ENCODE data around the gene RPL26.
"Not testable (repeated sequence)": the region's sequence is repeated elsewhere in the genome, so short reads cannot be mapped to it uniquely, and the experiment has no call there.

Gene RPL26

DNA sequence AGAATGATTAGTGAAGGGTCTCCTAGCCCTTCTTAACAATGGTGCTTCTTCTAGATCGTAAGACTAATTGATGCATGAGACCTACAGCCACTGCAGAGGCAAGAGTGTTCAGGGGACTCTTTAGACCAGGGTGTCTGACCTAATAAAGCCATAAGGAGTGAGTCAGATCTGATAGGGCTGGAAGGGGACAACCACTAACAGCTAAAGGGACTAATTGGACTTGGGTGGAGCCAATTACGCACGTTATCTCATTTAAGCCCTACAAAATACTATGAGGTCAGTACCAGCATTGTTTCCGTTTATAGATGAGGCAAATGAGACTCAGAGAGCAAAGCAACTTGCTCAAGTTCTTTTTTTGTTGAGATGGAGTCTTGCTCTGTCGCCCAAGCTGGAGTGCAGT, 29.1 kb upstream of the RPL26 start:
- H3K27me3 ChIP-seq (ENCODE audit: control insufficient read depth in 1 of 2, insufficient read depth in 2 of 2, low read length in 2 of 2), result no peaks in the 10 kb centered on the region
- H3K4me1 ChIP-seq (ENCODE audit: insufficient read depth, low read length), result peaks cover 5% of the 10 kb centered on the region
- no peak overlapping the region for H3K9ac ChIP-seq (ENCODE audit: low read length)
- no peaks in the 10 kb centered on the region for H3K9me3 ChIP-seq (ENCODE audit: low read length)
- H3K27ac ChIP-seq (ENCODE audit: low read depth, low read length), result no peak overlapping the region
- H3K4me3 ChIP-seq (ENCODE audit: low read depth in 1 of 2, low read length in 2 of 2), result no peak overlapping the region
- H3K36me3 ChIP-seq (ENCODE audit: insufficient read depth, low read length), result no peaks in the 10 kb centered on the region

DNA sequence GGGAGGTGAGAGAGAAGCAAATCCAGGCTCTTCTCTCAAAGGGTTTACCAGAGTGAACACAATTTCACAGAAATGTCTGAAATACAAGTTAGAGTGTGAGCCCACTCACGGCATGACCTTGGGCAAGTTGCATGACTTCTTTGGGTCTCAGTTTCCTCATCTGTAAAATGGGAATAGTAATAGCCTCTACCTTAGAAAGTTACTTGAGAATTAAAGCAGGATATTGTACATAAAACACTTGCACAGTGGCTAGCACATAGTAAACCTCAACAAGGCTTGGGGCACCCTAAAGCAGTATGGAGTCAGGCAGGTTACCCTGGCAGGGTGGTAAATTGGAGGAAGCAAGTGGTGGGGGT, 27.9 kb upstream of the RPL26 start:
- no peaks in the 10 kb centered on the region for H3K9me3 ChIP-seq (ENCODE audit: low read length)
- H3K27me3 ChIP-seq (ENCODE audit: control insufficient read depth in 1 of 2, insufficient read depth in 2 of 2, low read length in 2 of 2), result no peaks in the 10 kb centered on the region
- H3K9ac ChIP-seq (ENCODE audit: low read length), result no peak overlapping the region
- no peak overlapping the region for H3K4me3 ChIP-seq (ENCODE audit: low read depth in 1 of 2, low read length in 2 of 2)
- H3K36me3 ChIP-seq (ENCODE audit: insufficient read depth, low read length), result no peaks in the 10 kb centered on the region
- H3K4me1 ChIP-seq (ENCODE audit: insufficient read depth, low read length), result peaks cover 5% of the 10 kb centered on the region
- H3K27ac ChIP-seq (ENCODE audit: low read depth, low read length), result no peak overlapping the region

DNA sequence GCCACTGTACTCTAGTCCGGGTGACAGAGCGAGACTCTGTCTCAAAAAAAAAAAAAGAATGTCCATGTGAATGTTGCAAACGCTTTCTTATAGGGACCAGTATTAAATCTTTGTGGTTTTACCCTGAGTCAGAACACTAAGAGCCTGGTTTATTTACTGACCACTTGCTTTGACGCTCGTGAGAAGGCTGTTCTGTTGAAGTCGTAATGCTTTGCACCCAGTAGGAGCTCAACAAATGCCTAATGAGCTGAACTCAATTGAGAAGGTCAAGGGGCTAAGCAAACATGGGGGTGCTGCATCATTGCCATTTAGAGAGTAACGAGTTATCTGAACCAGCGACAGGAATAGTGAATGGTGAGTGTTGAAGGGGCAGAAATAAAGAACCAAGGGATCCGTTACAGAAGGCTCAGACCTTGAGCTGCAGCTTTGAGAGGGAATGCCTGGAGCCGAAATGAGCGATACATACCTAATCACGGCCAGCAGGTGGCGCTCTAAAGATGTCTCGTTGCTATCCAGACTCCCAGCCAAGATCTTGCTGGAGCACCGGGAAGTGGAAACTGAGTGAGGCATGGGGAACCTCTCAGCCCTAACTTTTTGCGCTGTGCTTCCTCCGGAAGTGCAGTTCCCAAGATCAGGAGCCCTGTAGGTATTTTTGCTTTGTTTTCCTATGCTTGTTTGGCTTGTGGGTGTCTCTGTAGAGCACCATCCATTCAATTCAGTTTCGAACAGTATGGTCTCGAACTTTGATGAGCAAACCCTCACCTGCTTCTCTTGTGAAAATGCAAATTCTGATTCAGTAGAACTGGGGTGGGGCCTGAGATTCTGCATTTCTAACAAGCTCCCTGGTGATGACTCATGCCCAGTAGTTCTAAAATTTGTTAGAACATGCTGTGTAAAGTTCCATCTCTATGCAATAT, 27.2 kb upstream of the RPL26 start:
- Histone ChIP-seq H3K9ac (ENCODE audit: low read length) (no peak overlapping the region), H3K9me3 (ENCODE audit: low read length) (no peaks in the 10 kb centered on the region)

DNA sequence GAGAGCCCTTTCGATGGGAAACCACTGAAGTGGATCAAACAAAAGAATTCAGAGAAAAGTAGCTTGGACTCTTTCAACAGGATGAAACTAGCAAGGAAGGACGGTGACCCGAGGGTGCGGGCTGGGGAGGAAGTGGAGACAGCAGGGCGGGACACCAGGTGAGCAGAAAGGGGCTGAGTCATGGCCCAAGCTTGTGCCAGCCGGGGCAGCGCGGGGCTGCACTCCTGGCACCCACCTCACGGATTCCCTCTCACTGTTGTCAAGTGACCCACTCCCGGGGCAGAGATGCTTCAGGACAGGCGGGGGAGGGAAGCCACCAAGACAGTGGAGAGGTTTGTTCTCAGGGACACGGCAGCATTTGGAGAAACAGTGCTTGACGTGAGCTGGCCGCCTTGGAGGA, 25.4 kb upstream of the RPL26 start:
- H3K36me3 ChIP-seq (ENCODE audit: insufficient read depth, low read length), result no peaks in the 10 kb centered on the region
- no peak overlapping the region for H3K27ac ChIP-seq (ENCODE audit: low read depth, low read length)
- H3K27me3 ChIP-seq (ENCODE audit: control insufficient read depth in 1 of 2, insufficient read depth in 2 of 2, low read length in 2 of 2), result no peaks in the 10 kb centered on the region
- no peaks in the 10 kb centered on the region for H3K9me3 ChIP-seq (ENCODE audit: low read length)
- peaks cover 5% of the 10 kb centered on the region for H3K4me1 ChIP-seq (ENCODE audit: insufficient read depth, low read length)
- no peak overlapping the region for H3K4me3 ChIP-seq (ENCODE audit: low read depth in 1 of 2, low read length in 2 of 2)
- H3K9ac ChIP-seq (ENCODE audit: low read length), result no peak overlapping the region

More for the DNA sequence above, 27.2 kb upstream of the RPL26 start:
- no peak overlapping the region for H3K27ac ChIP-seq (ENCODE audit: low read depth, low read length)
- peaks cover 5% of the 10 kb centered on the region for H3K4me1 ChIP-seq (ENCODE audit: insufficient read depth, low read length)
- H3K4me3 ChIP-seq (ENCODE audit: low read depth in 1 of 2, low read length in 2 of 2), result no peak overlapping the region
- no peaks in the 10 kb centered on the region for H3K27me3 ChIP-seq (ENCODE audit: control insufficient read depth in 1 of 2, insufficient read depth in 2 of 2, low read length in 2 of 2)
- H3K36me3 ChIP-seq (ENCODE audit: insufficient read depth, low read length), result no peaks in the 10 kb centered on the region

DNA sequence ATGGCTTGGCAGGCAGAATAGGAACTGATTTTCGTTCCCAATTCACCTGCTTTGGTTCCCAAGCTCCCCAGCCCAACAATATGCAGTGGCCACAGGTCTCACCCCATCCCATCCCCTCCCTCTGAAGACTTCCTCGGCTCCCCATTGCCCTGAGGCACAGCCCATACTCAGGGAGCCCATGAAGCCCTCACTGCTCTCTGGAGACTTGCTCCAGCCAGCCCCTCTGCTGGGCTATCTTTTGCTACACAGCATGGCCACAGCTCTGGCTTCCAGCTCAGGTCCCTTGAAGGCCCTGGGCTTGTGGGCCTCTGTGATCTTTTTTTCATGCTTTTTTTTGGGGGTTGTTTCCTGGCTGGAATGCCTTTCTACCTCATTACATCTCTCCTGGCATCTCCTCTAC, 23.2 kb upstream of the RPL26 start:
- H3K4me3 ChIP-seq (ENCODE audit: low read depth in 1 of 2, low read length in 2 of 2), result no peak overlapping the region
- peaks cover 5% of the 10 kb centered on the region for H3K4me1 ChIP-seq (ENCODE audit: insufficient read depth, low read length)
- no peaks in the 10 kb centered on the region for H3K9me3 ChIP-seq (ENCODE audit: low read length)
- no peak overlapping the region for H3K9ac ChIP-seq (ENCODE audit: low read length)
- H3K36me3 ChIP-seq (ENCODE audit: insufficient read depth, low read length), result no peaks in the 10 kb centered on the region
- H3K27ac ChIP-seq (ENCODE audit: low read depth, low read length), result no peak overlapping the region
- no peaks in the 10 kb centered on the region for H3K27me3 ChIP-seq (ENCODE audit: control insufficient read depth in 1 of 2, insufficient read depth in 2 of 2, low read length in 2 of 2)

DNA sequence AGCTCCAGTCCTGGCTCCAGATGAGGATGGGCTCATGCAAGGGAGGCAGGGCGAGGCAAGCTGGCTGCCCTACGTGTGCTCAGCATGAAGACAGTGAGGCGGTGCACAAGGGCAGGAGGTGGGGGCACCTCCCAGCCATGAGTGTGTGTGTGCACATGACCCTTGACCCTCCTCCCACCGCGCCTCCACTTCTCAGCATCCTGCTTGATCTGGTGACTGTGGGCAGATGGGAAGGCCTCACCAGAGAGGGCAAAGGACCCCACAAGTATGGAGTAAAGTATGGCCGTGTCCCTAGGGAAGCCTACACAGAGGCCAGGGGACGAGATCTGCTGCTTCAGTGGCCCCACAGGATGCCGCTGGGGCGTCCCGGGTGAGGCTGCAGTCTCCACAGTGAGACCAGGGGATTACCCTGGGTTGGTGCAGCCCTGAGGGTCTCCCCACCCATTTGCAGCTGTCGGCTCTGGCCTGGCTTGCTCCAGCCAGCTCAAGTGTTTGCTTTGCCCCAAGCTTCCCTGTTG, 22.6 kb upstream of the RPL26 start:
- Histone ChIP-seq H3K9ac (ENCODE audit: low read length) (no peak overlapping the region), H3K4me1 (ENCODE audit: insufficient read depth, low read length) (peaks cover 3% of the 10 kb centered on the region), H3K4me3 (ENCODE audit: low read depth in 1 of 2, low read length in 2 of 2) (no peak overlapping the region), H3K36me3 (ENCODE audit: insufficient read depth, low read length) (no peaks in the 10 kb centered on the region), H3K27ac (ENCODE audit: low read depth, low read length) (no peak overlapping the region), H3K27me3 (ENCODE audit: control insufficient read depth in 1 of 2, insufficient read depth in 2 of 2, low read length in 2 of 2) (no peaks in the 10 kb centered on the region), H3K9me3 (ENCODE audit: low read length) (no peaks in the 10 kb centered on the region)

DNA sequence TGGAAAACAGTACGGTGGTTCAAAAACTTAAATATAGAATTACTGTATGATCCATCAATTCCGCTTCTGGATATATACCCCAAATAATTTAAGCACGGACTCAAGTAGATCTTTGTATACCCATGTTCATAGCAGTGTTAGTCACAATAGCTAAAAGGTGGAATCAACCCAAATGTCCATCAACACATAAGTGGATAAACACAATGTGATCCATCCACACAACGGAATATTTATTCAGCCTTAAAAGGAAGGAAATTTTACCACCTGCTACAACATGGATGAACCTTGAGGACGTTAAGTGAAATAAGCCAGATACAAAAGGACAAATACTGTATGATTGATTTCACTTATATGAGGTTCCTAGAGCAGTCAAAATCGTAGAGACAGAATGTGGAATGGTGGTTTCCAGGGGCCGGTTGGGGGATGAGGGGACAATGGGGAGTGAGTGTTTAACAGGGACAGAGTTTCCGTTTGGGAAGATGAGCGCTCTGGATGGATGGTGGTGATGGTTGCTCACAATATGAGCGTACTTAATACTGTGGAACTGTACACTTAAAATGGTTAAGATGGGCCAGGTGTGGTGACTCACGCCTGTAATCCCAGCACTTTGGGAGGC, 20.0 kb upstream of the RPL26 start:
- Histone ChIP-seq H3K4me3 (ENCODE audit: low read depth in 1 of 2, low read length in 2 of 2) (no peak overlapping the region), H3K27me3 (ENCODE audit: control insufficient read depth in 1 of 2, insufficient read depth in 2 of 2, low read length in 2 of 2) (peaks cover 0 to under 1% of the 10 kb centered on the region in 2 donors), H3K9me3 (ENCODE audit: low read length) (no peaks in the 10 kb centered on the region), H3K4me1 (ENCODE audit: insufficient read depth, low read length) (no peaks in the 10 kb centered on the region), H3K36me3 (ENCODE audit: insufficient read depth, low read length) (no peaks in the 10 kb centered on the region), H3K9ac (ENCODE audit: low read length) (no peak overlapping the region), H3K27ac (ENCODE audit: low read depth, low read length) (no peak overlapping the region)

DNA sequence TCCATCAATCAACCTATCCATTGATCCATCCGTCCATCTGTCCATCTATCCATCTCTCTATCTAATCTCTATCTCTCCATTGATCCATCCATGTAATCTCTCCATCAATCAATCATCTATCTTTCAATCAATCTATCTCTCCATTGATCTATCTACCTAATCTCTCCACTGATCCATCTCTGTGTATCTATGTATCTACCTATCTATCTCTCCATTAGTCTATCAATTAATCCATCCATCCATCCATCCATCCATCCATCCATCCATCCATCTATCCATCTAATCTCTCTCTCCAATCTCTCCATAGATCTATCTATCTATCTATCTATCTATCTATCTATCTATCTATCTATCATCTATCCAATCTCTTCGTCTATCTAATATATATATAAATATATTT, 18.1 kb upstream of the RPL26 start:
- H3K27ac ChIP-seq (ENCODE audit: low read depth, low read length), result no peak overlapping the region
- H3K4me1 ChIP-seq (ENCODE audit: insufficient read depth, low read length), result no peaks in the 10 kb centered on the region
- no peak overlapping the region for H3K4me3 ChIP-seq (ENCODE audit: low read depth in 1 of 2, low read length in 2 of 2)
- H3K36me3 ChIP-seq (ENCODE audit: insufficient read depth, low read length), result no peaks in the 10 kb centered on the region
- H3K9me3 ChIP-seq (ENCODE audit: low read length), result no peaks in the 10 kb centered on the region
- no peak overlapping the region for H3K9ac ChIP-seq (ENCODE audit: low read length)
- H3K27me3 ChIP-seq (ENCODE audit: control insufficient read depth in 1 of 2, insufficient read depth in 2 of 2, low read length in 2 of 2), result peaks cover 8 to 16% of the 10 kb centered on the region in 2 donors

DNA sequence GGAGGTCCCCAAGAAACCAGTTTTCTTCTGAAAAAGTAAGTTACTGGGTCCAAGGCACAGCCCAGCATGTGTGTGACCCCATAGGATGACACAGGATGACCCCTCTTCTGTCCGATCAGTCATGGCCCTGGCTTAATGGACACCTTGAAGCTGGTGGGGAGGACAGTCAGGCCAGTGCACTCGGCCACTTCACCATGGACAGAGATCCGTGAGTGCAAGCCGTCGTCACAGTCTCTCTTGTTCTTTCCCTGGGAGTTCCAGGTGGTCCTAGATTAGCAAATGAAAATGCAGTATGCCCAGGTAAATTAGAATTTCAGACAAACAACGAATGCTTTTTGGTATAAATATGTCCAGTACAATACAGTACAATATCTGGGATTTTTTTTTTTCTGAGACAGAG, 16.0 kb upstream of the RPL26 start:
- Histone ChIP-seq H3K4me3 (ENCODE audit: low read depth in 1 of 2, low read length in 2 of 2) (no peak overlapping the region), H3K36me3 (ENCODE audit: insufficient read depth, low read length) (no peaks in the 10 kb centered on the region), H3K9ac (ENCODE audit: low read length) (no peak overlapping the region), H3K27me3 (ENCODE audit: control insufficient read depth in 1 of 2, insufficient read depth in 2 of 2, low read length in 2 of 2) (peaks cover 16 to 17% of the 10 kb centered on the region in 2 donors), H3K27ac (ENCODE audit: low read depth, low read length) (no peak overlapping the region), H3K9me3 (ENCODE audit: low read length) (no peaks in the 10 kb centered on the region), H3K4me1 (ENCODE audit: insufficient read depth, low read length) (no peaks in the 10 kb centered on the region)

DNA sequence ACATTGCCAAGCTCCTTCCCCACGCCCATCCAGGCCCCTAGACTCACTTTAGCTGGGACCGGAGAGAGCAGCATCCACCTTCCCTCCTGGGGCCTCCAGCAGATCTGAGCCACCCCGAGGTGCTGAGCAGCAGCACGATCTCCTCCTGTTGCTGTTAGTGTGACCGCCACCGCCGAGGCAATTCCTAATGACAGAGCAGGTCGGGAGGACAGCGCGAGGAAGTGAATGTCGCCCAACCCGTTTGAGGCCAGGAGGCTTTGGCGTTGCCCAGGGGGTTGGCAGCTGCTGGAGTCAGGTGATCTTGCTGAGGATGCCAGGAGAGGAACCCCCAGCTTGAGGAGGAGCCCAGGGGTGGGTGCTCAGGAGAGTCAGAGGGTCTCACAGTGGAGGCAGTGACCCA, 14.6 kb upstream of the RPL26 start, which contains the start of gene RNF222:
Gene RNF222, minus strand, starts transcription at position 192 of the 400 bp plus-strand sequence. CDS start 4,366 bp downstream, outside the sequence.
- H3K4me3 ChIP-seq (ENCODE audit: low read depth in 1 of 2, low read length in 2 of 2), result no peak within 1 kb of the TSS
- H3K4me1 ChIP-seq (ENCODE audit: insufficient read depth, low read length), result no peaks in the 10 kb centered on the region
- no peaks in the 10 kb centered on the region for H3K9me3 ChIP-seq (ENCODE audit: low read length)
- no peaks in the 10 kb centered on the region for H3K36me3 ChIP-seq (ENCODE audit: insufficient read depth, low read length)
- no peak within 1 kb of the TSS for H3K27ac ChIP-seq (ENCODE audit: low read depth, low read length)
- H3K9ac ChIP-seq (ENCODE audit: low read length), result no peak within 1 kb of the TSS
- peaks cover 16 to 23% of the 10 kb centered on the region in 2 donors for H3K27me3 ChIP-seq (ENCODE audit: control insufficient read depth in 1 of 2, insufficient read depth in 2 of 2, low read length in 2 of 2)

DNA sequence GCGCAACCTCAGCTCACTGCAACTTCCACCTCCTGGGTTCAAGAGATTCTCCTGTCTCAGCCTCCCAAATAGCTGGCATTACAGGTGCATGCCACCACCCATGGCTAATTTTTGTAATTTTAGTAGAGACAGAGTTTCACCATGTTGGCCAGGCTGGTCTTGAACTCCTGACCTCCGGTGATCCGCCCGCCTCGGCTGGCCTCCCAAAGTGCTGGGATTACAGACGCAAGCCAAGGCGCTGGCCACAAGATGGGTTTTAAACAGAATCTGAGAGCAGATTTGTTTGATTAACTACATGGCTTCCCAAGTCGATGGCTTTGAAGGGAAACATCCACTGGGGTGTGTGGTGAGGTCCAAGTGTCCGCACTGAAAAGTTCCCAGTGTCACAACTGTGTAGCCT, 11.5 kb upstream of the RPL26 start:
- H3K4me3 ChIP-seq (ENCODE audit: low read depth in 1 of 2, low read length in 2 of 2); H3K9me3 ChIP-seq (ENCODE audit: low read length); H3K4me1 ChIP-seq (ENCODE audit: insufficient read depth, low read length); H3K36me3 ChIP-seq (ENCODE audit: insufficient read depth, low read length); H3K27ac ChIP-seq (ENCODE audit: low read depth, low read length); H3K9ac ChIP-seq (ENCODE audit: low read length): not testable (repeated sequence)
- peaks cover 16 to 23% of the 10 kb centered on the region in 2 donors for H3K27me3 ChIP-seq (ENCODE audit: control insufficient read depth in 1 of 2, insufficient read depth in 2 of 2, low read length in 2 of 2)

All from muscle layer of colon (tissue), 2 donors.